ENCODE results near the gene OR8D2. TPM values are rescaled to one million over a fixed set of nuclear protein-coding genes. Genes with fewer than 3 reads are reported as not detected.

OR8D2 gene
- total and polyA plus RNA-seq, 2 donors (not counting 1 experiment from before 2014, with no cell fraction given) = not detected

DNA sequence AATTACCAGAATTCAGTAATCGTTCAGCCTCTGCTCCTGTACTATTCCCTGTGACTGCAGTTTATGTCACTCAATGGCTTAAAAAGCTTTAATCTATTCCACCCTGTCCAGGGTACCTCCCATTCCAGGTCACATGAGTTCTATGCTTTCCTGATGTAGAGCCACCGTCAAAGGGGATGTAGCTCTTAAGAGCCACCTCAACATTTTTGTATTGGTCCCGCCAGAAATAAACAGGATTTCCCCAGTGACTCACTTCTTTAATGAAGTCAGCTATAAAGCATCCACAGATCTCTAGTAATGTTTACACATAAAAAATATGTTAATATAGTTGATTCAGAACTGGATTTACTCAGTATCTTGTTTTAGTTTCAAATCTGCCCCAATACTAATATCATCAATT is 4.9 kb downstream of the OR8D2 start:
- Histone ChIP-seq H3K4me3 (ENCODE audit: control extremely low read depth in 1 of 5, extremely low read depth in 1 of 5, insufficient read depth in 1 of 5, low read depth in 2 of 5, low read length in 4 of 5) (no peak overlapping the region), H3K27ac (ENCODE audit: low read length in 2 of 2) (no peak overlapping the region), H4K20me1 (ENCODE audit: control insufficient read depth, insufficient read depth, low read length, poor library complexity, severe bottlenecking) (no peaks in the 10 kb centered on the region), H3K4me1 (ENCODE audit: control insufficient read depth in 2 of 2, insufficient read depth in 2 of 2, low read length in 2 of 2) (no peaks in the 10 kb centered on the region), H3K9ac (ENCODE audit: low read length) (no peak overlapping the region), H3K27me3 (replicated peaks in 1 of 4; ENCODE audit: control extremely low read depth in 1 of 4, control insufficient read depth in 3 of 4, insufficient read depth in 4 of 4, low read length in 3 of 4) (peaks cover 0 to 4% (median 0%) of the 10 kb centered on the region in 4 experiments), H3K79me2 (ENCODE audit: control insufficient read depth, insufficient read depth, low read length) (no peaks in the 10 kb centered on the region), H2AFZ (ENCODE audit: insufficient read depth, low read depth, low read length, poor library complexity, severe bottlenecking) (no peak overlapping the region), H3K9me3 (ENCODE audit: control extremely low read depth in 1 of 3, control insufficient read depth in 2 of 3, insufficient read depth in 1 of 3, low read length in 2 of 3) (no peaks in the 10 kb centered on the region), H3K36me3 (replicated peaks in 1 of 2; ENCODE audit: control extremely low read depth in 1 of 2, control insufficient read depth in 1 of 2, extremely low read depth in 1 of 2, insufficient read depth in 2 of 2, low read length in 1 of 2) (no peaks in the 10 kb centered on the region), H3K4me2 (replicated peaks; ENCODE audit: low read depth, low read length, poor library complexity, severe bottlenecking) (no peak overlapping the region)
- TF ChIP-seq EZH2 (IDR thresholded peaks at IDR 0.05; ENCODE audit: borderline replicate concordance, insufficient read depth, low read depth, low read length, poor library complexity, severe bottlenecking) (no peak), CTCF (IDR thresholded peaks at IDR 0.05) (no peak)
- Mint-ChIP-seq H3K4me1 (no peaks in the 10 kb centered on the region), H3K27ac (no peak overlapping the region), H3K27me3 (peaks cover 15% of the 10 kb centered on the region), H3K4me3 (no peak overlapping the region), H3K9me3 (ENCODE audit: insufficient read depth) (no peaks in the 10 kb centered on the region)
- intact Hi-C loops (cut with micrococcal nuclease) = no loop called here
- DNase-seq (no peak), ATAC-seq (ENCODE audit: low read depth) (no peak)
- ChIA-PET POLR2A (no interaction called here), CTCF (no interaction called here)
- WGBS (ENCODE audit: insufficient coverage) = 52% methylated on average over 2 of the region's 3 CpGs

DNA sequence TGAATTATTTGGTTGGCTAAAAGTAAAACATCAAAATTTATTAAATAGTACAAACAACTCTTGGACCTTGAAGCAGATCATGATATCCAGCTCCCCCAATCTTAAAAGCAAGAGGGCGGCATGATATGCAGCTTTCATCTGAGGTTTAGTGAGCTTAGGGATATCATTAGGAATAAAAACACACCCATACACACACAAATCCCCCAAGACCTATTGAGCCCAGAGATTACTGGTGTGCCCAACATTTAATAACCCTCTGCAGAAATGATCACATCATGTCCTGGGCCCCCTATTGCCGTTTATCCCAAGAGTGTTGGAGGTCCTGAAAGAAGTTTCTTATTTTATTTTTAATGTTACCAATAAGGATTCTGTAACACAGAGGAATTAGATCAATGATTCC is 6.1 kb downstream of the OR8D2 start, which contains the start of gene OR8D1:
OR8D1 (minus strand) TSS at position 101 of the 400 bp plus-strand sequence. CDS start 3,183 bp downstream, outside the sequence.
- H3K27me3 ChIP-seq (replicated peaks in 1 of 4; ENCODE audit: control extremely low read depth in 1 of 4, control insufficient read depth in 3 of 4, insufficient read depth in 4 of 4, low read length in 3 of 4) = no peaks in the 10 kb centered on the region
- no peaks in the 10 kb centered on the region for H3K9me3 ChIP-seq (ENCODE audit: control extremely low read depth in 1 of 3, control insufficient read depth in 2 of 3, insufficient read depth in 1 of 3, low read length in 2 of 3)
- no peak within 1 kb of the TSS for H2AFZ ChIP-seq (ENCODE audit: insufficient read depth, low read depth, low read length, poor library complexity, severe bottlenecking)
- no peak within 1 kb of the TSS for H3K27ac ChIP-seq (ENCODE audit: low read length in 2 of 2)
- H3K36me3 ChIP-seq (replicated peaks in 1 of 2; ENCODE audit: control extremely low read depth in 1 of 2, control insufficient read depth in 1 of 2, extremely low read depth in 1 of 2, insufficient read depth in 2 of 2, low read length in 1 of 2) = no peaks in the 10 kb centered on the region
- ChIA-PET POLR2A (no interaction called here), CTCF (no interaction called here)
- DNase-seq (no peak), ATAC-seq (ENCODE audit: low read depth) (no peak)
- Mint-ChIP-seq H3K27me3 (peaks cover 10% of the 10 kb centered on the region), H3K4me1 (no peaks in the 10 kb centered on the region), H3K4me3 (no peak within 1 kb of the TSS), H3K27ac (no peak within 1 kb of the TSS), H3K9me3 (ENCODE audit: insufficient read depth) (no peaks in the 10 kb centered on the region)
- no peaks in the 10 kb centered on the region for H4K20me1 ChIP-seq (ENCODE audit: control insufficient read depth, insufficient read depth, low read length, poor library complexity, severe bottlenecking)
- TF ChIP-seq EZH2 (IDR thresholded peaks at IDR 0.05; ENCODE audit: borderline replicate concordance, insufficient read depth, low read depth, low read length, poor library complexity, severe bottlenecking) = no peak
- no peak for TF ChIP-seq CTCF (IDR thresholded peaks at IDR 0.05)
- WGBS (ENCODE audit: insufficient coverage) = no CpG with 5 or more reads among the region's 2 CpGs
- no peaks in the 10 kb centered on the region for H3K4me1 ChIP-seq (ENCODE audit: control insufficient read depth in 2 of 2, insufficient read depth in 2 of 2, low read length in 2 of 2)
- intact Hi-C loops (cut with micrococcal nuclease) = no loop called here
- H3K79me2 ChIP-seq (ENCODE audit: control insufficient read depth, insufficient read depth, low read length) = no peaks in the 10 kb centered on the region
- H3K4me3 ChIP-seq (ENCODE audit: control extremely low read depth in 1 of 5, extremely low read depth in 1 of 5, insufficient read depth in 1 of 5, low read depth in 2 of 5, low read length in 4 of 5) = no peak within 1 kb of the TSS
- no peak within 1 kb of the TSS for H3K9ac ChIP-seq (ENCODE audit: low read length)
- H3K4me2 ChIP-seq (replicated peaks; ENCODE audit: low read depth, low read length, poor library complexity, severe bottlenecking) = no peak within 1 kb of the TSS
